IMR-90 (cell line): ENCODE measurements around the gene OXCT2.

Source experiments
- CHD1 ChIP-seq: IDR thresholded peaks from 2 replicates; pipeline ENCODE4 v1.6.1; 2012; ENCODE audit warnings: low read depth, low read length, improper control_type of control experiment
- CTCF ChIP-seq: conservative IDR thresholded peaks from 2 replicates; pipeline ENCODE4 v1.5.1; 2012; ENCODE audit warnings: mild to moderate bottlenecking, low read depth, low read length, improper control_type of control experiment
- MAFK ChIP-seq: IDR thresholded peaks from 2 replicates; pipeline ENCODE4 v1.6.1; 2012; ENCODE audit warnings: low read depth, low read length, improper control_type of control experiment
- POLR2A ChIP-seq: IDR thresholded peaks from 2 replicates; pipeline ENCODE4 v1.6.1; 2012; ENCODE audit warnings: mild to moderate bottlenecking, low read depth, low read length
- RAD21 ChIP-seq: IDR thresholded peaks from 2 replicates; pipeline ENCODE4 v1.6.1; 2012; ENCODE audit warnings: low read length, improper control_type of control experiment
- RFX5 ChIP-seq: IDR thresholded peaks from 2 replicates; pipeline ENCODE4 v1.8.0; 2012; ENCODE audit warnings: low read depth, mild to moderate bottlenecking, low read length, moderate library complexity

GRCh38 chr1:39761557-39762260, 9.4 kb downstream of the OXCT2 start:
- TF ChIP-seq POLR2A (no peak), CTCF (no peak), RFX5 (no peak), MAFK (no peak), RAD21 (no peak), CHD1 (no peak)
